ACHN (cell line): Measurements from ENCODE around the gene MEGF6.
"Not testable (repeated sequence)": the region's sequence is repeated elsewhere in the genome, so short reads cannot be mapped to it uniquely, and the experiment has no call there.

Experiments
- DNase-seq: peaks from one replicate; pipeline ENCODE4 v3.0.0-alpha.2; 2015
- in situ Hi-C: cut with HindIII; loops from 2 replicates; pipeline ENCODE4 v1.10.0; 2017; ENCODE audit warnings: low sequenced_read_pairs, low pct_ligation_motif_present, low pct_unique_long_range_greater_than_20kb

Gene MEGF6

GRCh38 chr1:3585353-3585868, 25.9 kb downstream of the MEGF6 start:
- in situ Hi-C loops, DNase-seq: not testable (repeated sequence)

GRCh38 chr1:3584915-3585314, 26.4 kb downstream of the MEGF6 start:
- in situ Hi-C loops, result no loop called here
- DNase-seq, result no peak

- DNase-seq, in situ Hi-C loops: not testable (repeated sequence)
Observed at GRCh38 chr1:3583751-3584150, 27.6 kb downstream of the MEGF6 start.

DNA sequence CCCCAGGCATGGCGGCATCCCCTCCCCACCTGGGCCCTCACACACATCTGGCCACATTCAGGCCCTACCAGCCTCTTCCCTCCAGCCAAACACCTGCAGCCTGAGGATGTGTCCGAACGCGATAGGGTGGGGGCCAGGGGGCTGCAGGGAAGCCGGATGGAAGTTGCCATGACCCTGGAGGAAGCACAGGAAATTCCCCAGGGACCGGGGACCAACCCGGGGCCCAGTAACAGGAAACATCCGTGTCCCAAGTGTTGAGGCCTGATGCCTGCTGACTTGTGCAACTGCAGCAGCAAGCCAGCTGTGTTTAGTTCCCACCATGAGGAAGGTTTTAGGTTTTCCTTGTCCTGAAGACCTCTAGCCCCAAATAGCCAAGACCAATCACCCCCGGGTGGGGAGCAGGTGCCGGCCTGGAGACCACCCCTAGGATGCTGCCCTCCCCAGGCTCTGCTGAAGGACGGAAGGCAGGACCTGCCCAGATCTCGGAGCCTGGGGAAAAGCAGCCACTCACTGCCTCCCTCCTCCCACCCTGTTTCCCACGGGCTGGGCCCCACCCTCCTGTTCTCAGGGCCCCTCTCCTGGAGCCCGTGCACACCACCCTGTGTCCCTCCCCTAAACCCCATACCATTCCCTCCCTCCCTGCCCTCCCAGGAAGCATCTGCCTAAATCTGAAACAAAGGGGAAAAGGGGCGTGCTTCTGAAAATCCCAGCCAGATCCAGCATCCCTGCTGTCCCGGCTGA, 29.8 kb downstream of the MEGF6 start:
- no peak for DNase-seq
- in situ Hi-C loops, result no loop called here

- in situ Hi-C loops, result no loop called here
- DNase-seq, result no peak
Observed at GRCh38 chr1:3580231-3580630, 31.1 kb downstream of the MEGF6 start.

GRCh38 chr1:3579626-3580025, 31.7 kb downstream of the MEGF6 start:
- in situ Hi-C loops, result no loop called here
- DNase-seq, result no peak

DNA sequence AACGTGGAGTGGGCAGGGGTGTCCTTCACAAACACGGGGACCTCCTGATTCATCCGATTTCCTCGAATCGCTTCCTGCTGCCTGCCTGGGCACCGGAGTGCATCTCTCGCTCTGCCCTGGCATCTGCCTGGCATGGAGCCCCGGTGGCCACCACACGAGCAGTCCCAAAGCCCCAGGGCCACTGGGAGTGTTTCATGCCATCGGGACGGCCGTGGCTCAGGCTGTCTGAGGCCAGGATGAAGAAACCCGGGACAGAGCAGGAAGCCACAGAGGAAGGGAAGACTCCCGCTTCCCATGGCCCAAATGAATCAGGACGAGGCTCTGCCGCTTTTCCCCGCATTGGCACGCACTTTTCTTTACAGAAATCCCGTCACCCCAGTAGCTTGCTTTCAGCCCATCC, 32.4 kb downstream of the MEGF6 start:
- in situ Hi-C loops, result no loop called here
- no peak for DNase-seq

DNA sequence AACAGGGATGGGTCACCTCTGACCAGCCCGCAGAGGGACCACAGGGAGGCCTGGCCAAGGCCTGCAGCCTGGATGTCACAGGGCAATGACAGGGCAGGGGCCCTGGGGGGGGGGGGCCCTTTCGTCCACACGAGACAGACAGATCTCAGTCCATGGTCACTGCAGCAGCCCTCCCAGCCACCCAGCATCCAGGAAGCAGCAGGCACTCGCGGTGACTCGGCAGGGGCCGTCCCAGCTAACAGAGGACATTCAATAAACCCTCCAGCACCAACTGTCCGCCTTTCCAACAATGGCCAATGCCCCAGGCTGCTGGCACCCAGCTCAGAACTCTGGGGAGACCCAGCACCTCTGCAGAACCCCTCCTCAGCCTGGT, 32.9 kb downstream of the MEGF6 start:
- no peak for DNase-seq
- in situ Hi-C loops, result no loop called here

GRCh38 chr1:3577711-3578432, 33.4 kb downstream of the MEGF6 start:
- in situ Hi-C loops, result no loop called here
- no peak for DNase-seq

GRCh38 chr1:3577300-3577699, 34.0 kb downstream of the MEGF6 start:
- DNase-seq, result no peak
- in situ Hi-C loops, result no loop called here

- no peak for DNase-seq
Observed at GRCh38 chr1:3575993-3576392, 35.3 kb downstream of the MEGF6 start.

DNA sequence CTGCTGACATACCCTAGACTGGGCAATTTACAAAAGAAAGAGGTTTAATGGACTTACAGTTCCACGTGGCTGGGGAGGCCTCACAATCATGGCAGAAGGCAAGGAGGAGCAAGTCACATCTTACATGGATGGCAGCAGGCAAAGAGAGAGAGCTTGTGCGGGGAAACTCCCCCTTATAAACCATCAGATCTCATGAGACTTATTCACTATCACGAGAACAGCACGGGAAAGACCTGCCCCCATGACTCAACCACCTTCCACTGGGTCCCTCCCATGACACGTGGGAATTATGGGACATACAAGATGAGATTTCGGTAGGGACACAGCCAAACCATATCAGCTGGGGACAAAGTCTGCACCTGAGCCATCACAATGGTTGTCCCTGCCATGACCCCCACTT, 35.8 kb downstream of the MEGF6 start:
- in situ Hi-C loops, result not testable (repeated sequence)

More at GRCh38 chr1:3575993-3576392, 35.3 kb downstream of the MEGF6 start:
- in situ Hi-C loops, result no loop called here

GRCh38 chr1:3573500-3573899, 37.8 kb downstream of the MEGF6 start:
- DNase-seq, result no peak
- in situ Hi-C loops, result no loop called here

More for the DNA sequence above, 35.8 kb downstream of the MEGF6 start:
- not testable (repeated sequence) for DNase-seq

DNA sequence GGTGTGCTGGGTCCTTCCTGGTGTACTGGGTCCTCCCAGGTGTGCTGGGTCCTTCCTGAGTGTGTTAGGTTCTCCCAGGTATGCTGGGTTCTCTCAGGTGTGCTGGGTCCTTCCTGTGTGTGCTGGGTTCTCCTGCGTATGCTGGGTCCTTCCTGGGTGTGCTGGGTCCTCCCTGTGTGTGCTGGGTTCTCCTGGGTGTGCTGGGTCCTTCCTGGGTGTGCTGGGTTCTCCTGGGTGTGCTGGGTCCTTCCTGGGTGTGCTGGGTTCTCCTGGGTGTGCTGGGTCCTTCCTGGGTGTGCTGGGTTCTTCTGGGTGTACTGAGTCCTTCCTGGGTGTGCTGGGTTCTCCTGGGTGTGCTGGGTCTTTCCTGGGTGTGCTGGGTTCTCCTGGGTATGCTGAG, 38.7 kb downstream of the MEGF6 start:
- DNase-seq, in situ Hi-C loops: not testable (repeated sequence)

- in situ Hi-C loops, result no loop called here
- no peak for DNase-seq
Observed at GRCh38 chr1:3571263-3571662, 40.0 kb downstream of the MEGF6 start.

- in situ Hi-C loops, result no loop called here
Observed at GRCh38 chr1:3570066-3570986, 41.0 kb downstream of the MEGF6 start.

GRCh38 chr1:3569436-3569835, 41.9 kb downstream of the MEGF6 start:
- in situ Hi-C loops, result no loop called here
- DNase-seq, result no peak

More at GRCh38 chr1:3570066-3570986, 41.0 kb downstream of the MEGF6 start:
- no peak for DNase-seq

DNA sequence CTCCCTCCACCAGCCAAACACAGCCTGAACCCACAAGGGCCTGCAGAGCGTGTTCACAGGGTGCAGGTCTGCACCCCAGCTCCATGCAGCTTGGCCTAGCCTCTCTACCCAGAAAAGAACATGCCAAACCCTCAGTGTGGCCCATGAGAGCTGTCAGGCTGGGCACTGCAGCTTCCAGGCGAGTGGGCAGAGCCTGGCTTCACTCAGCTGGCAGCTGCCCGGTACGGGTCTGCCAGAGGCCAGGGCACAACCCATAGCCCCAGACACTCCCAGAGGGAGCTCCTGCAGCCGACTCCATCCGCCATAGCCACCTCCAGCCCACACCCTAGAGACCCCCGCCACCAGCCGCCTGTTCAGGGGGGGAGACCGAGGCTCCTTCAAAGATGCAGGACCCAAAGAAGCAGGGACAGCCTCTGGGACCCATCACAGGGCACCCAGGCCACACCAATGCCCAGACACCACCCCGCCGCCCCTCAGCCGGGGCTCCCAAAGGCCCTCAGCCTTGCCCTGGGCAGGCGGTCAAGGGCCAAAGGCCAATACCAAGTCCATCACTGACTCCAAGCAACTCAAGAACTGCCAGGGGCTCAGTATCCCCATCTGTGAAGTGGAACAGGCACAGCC, 42.4 kb downstream of the MEGF6 start:
- in situ Hi-C loops, result no loop called here

More for the DNA sequence above, 42.4 kb downstream of the MEGF6 start:
- DNase-seq, result no peak
